Right lobe of liver (tissue), 4 donors: ENCODE results near the gene OAS3.
A peak's percentile ranks its signal among the peaks of the same experiment; 100 is the strongest.

Experiments used
- CTCF ChIP-seq, 4 donors: fragments of 200-600 bp in 3 of 4; fragments of 450-650 bp in 1 of 4; IDR thresholded peaks; one replicate each; pipeline versions ENCODE4 v1.5.1 to v1.8.0; 2016 to 2022; ENCODE audit warnings: antibody characterized with exemption in 4 of 4, mild to moderate bottlenecking in 2 of 4
- POLR2A ChIP-seq: fragments of 450-650 bp; IDR thresholded peaks from one replicate; pipeline ENCODE4 v1.6.1; 2017; ENCODE audit warnings: antibody characterized with exemption, mild to moderate bottlenecking
- donor health status: DM: no; HTN: no; CAD: no.
- donor health status: DM: no; HTN: no; CAD: no.
- donor health status: DM: no; HTN: yes; CAD: no.

GRCh38 chr12:112937741-112938719, at the start of gene OAS3:
- TF ChIP-seq POLR2A: no peak
- peak in 3 of 4 donors; percentile 3 to 25 (median 6) for TF ChIP-seq CTCF (IDR thresholded peaks at IDR 0.05)
